Measurements from ENCODE around the gene TPBG. TPM values are rescaled to one million over a fixed set of nuclear protein-coding genes. Genes with fewer than 3 reads are reported as not detected.

TPBG gene
- total RNA-seq, 1 donor from 2014 or later, result 168 TPM

GRCh38 chr6:82370788-82371187 lies 7.2 kb downstream of the TPBG start:
- Mint-ChIP-seq H3K27ac (no peak overlapping the region), H3K4me3 (no peak overlapping the region), H3K4me1 (ENCODE audit: unreplicated experiment) (peaks cover 6% of the 10 kb centered on the region), H3K36me3 (peaks cover 9% of the 10 kb centered on the region), H3K9me3 (no peaks in the 10 kb centered on the region), H3K27me3 (no peaks in the 10 kb centered on the region)
- TF ChIP-seq CTCF (conservative IDR thresholded peaks at IDR 0.05), result no peak
- DNase-seq (ENCODE audit: extremely low spot score, unreplicated experiment), result no peak

- peaks cover 6% of the 10 kb centered on the region for H3K4me1 Mint-ChIP-seq (ENCODE audit: unreplicated experiment)
- DNase-seq (ENCODE audit: extremely low spot score, unreplicated experiment), result no peak
- no peak for TF ChIP-seq CTCF (conservative IDR thresholded peaks at IDR 0.05)
- no peak overlapping the region for H3K27ac Mint-ChIP-seq
- H3K4me3 Mint-ChIP-seq, result no peak overlapping the region
- peaks cover 2% of the 10 kb centered on the region for H3K9me3 Mint-ChIP-seq
- H3K27me3 Mint-ChIP-seq, result no peaks in the 10 kb centered on the region
- H3K36me3 Mint-ChIP-seq, result peaks cover 6% of the 10 kb centered on the region
Measured at GRCh38 chr6:82371799-82372546, 8.4 kb downstream of the TPBG start.

GRCh38 chr6:82372656-82373055 lies 9.0 kb downstream of the TPBG start:
- H3K9me3 Mint-ChIP-seq, result peaks cover 9% of the 10 kb centered on the region
- H3K27ac Mint-ChIP-seq, result no peak overlapping the region
- no peak overlapping the region for H3K4me3 Mint-ChIP-seq
- peaks cover 6% of the 10 kb centered on the region for H3K4me1 Mint-ChIP-seq (ENCODE audit: unreplicated experiment)
- no peak for TF ChIP-seq CTCF (conservative IDR thresholded peaks at IDR 0.05)
- H3K36me3 Mint-ChIP-seq, result peaks cover 12% of the 10 kb centered on the region
- DNase-seq (ENCODE audit: extremely low spot score, unreplicated experiment), result no peak
- H3K27me3 Mint-ChIP-seq, result no peaks in the 10 kb centered on the region

- H3K27me3 Mint-ChIP-seq, result no peaks in the 10 kb centered on the region
- TF ChIP-seq CTCF (conservative IDR thresholded peaks at IDR 0.05), result no peak
- H3K36me3 Mint-ChIP-seq, result peaks cover 23% of the 10 kb centered on the region
- peaks cover 14% of the 10 kb centered on the region for H3K9me3 Mint-ChIP-seq
- H3K4me1 Mint-ChIP-seq (ENCODE audit: unreplicated experiment), result peaks cover 6% of the 10 kb centered on the region
- DNase-seq (ENCODE audit: extremely low spot score, unreplicated experiment), result no peak
- no peak overlapping the region for H3K27ac Mint-ChIP-seq
- no peak overlapping the region for H3K4me3 Mint-ChIP-seq
Measured at GRCh38 chr6:82374516-82374915, 10.9 kb downstream of the TPBG start.

DNA sequence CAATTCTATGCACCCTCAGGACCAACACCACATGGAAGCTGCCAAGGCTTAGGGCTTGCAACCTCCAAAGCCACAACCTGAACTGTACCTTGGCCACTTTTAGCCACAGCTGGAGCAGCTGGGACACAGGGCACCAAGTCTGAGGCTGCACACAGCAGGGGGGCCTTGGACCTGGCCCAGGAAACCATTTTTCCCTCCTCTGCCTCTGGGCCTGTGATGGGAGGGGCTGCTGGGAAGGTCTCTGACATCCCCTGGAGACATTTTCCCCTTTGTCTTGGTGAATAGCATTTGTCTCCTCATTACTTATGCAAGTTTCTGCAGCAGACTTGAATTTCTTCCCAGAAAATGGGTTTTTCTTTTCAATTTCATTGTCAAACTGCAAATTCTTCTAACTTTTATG lies 13.0 kb downstream of the TPBG start:
- Mint-ChIP-seq H3K27me3 (peaks cover 5% of the 10 kb centered on the region), H3K4me1 (ENCODE audit: unreplicated experiment) (peaks cover 6% of the 10 kb centered on the region), H3K9me3 (peaks cover 14% of the 10 kb centered on the region), H3K27ac (no peak overlapping the region), H3K4me3 (no peak overlapping the region), H3K36me3 (peaks cover 23% of the 10 kb centered on the region)
- DNase-seq (ENCODE audit: extremely low spot score, unreplicated experiment), result no peak
- no peak for TF ChIP-seq CTCF (conservative IDR thresholded peaks at IDR 0.05)

Data from type B pancreatic cell (in vitro differentiated cells).